ENCODE measurements around the gene PDZD2.

DNA sequence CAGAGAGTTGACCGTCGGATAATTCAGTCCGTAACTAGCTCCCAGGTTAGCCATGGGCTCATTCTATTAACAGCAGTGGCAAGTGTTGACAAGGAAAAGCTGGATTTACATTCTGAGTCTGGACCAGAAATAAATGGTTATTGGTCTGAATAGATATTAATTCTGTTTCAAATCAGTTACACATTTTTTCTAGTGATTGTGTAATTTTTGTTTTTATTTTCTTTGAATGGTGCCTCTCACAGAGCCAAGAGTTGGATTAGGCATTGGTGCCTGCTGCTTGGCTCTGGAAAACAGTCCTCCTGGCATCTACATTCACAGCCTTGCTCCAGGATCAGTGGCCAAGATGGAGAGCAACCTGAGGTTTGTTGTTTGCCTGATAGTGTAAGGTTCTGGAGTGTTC lies 420.1 kb downstream of the PDZD2 start:
- TF ChIP-seq, protein P1, sequence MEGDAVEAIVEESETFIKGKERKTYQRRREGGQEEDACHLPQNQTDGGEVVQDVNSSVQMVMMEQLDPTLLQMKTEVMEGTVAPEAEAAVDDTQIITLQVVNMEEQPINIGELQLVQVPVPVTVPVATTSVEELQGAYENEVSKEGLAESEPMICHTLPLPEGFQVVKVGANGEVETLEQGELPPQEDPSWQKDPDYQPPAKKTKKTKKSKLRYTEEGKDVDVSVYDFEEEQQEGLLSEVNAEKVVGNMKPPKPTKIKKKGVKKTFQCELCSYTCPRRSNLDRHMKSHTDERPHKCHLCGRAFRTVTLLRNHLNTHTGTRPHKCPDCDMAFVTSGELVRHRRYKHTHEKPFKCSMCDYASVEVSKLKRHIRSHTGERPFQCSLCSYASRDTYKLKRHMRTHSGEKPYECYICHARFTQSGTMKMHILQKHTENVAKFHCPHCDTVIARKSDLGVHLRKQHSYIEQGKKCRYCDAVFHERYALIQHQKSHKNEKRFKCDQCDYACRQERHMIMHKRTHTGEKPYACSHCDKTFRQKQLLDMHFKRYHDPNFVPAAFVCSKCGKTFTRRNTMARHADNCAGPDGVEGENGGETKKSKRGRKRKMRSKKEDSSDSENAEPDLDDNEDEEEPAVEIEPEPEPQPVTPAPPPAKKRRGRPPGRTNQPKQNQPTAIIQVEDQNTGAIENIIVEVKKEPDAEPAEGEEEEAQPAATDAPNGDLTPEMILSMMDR (conservative IDR thresholded peaks at IDR 0.05 in 1 of 2, IDR thresholded peaks at IDR 0.05 in 1 of 2; ENCODE audit: extremely low read depth in 1 of 2, insufficient read depth in 1 of 2, low read depth in 1 of 2, low read length in 2 of 2), result no peak
- TF ChIP-seq EZH2 (IDR thresholded peaks at IDR 0.05; ENCODE audit: borderline replicate concordance, low read length), result no peak

All from mammary epithelial cell (primary cell).